ENCODE results near the gene C10orf67.
A peak's percentile ranks its signal among the peaks of the same experiment; 100 is the strongest.

The C10orf67 gene

GRCh38 chr10:23195846-23196600 is 148.6 kb downstream of the C10orf67 start:
- DNase-seq: peak; percentile 54

GRCh38 chr10:23194966-23195845 is 149.4 kb downstream of the C10orf67 start:
- DNase-seq: peak; percentile 83

GRCh38 chr10:23194471-23194965 is 150.1 kb downstream of the C10orf67 start:
- DNase-seq: no peak

GRCh38 chr10:23193435-23194074 is 151.0 kb downstream of the C10orf67 start:
- no peak for DNase-seq

- no peak for DNase-seq
Measured at GRCh38 chr10:23192712-23193434, 151.7 kb downstream of the C10orf67 start.

GRCh38 chr10:23191764-23192711 is 152.6 kb downstream of the C10orf67 start, which contains the start of gene PTF1A:
PTF1A (plus strand) TSS chr10:23192312; CDS start chr10:23192531, 219 bp downstream.
- DNase-seq: peak; percentile 70

GRCh38 chr10:23190872-23191763 is 153.5 kb downstream of the C10orf67 start:
- no peak for DNase-seq

- no peak for DNase-seq
Measured at GRCh38 chr10:23189024-23189423, 155.6 kb downstream of the C10orf67 start.

GRCh38 chr10:23187155-23187554 is 157.4 kb downstream of the C10orf67 start:
- DNase-seq: no peak

GRCh38 chr10:23186697-23187096 is 157.9 kb downstream of the C10orf67 start:
- no peak for DNase-seq

- DNase-seq: no peak
Measured at GRCh38 chr10:23186178-23186577, 158.4 kb downstream of the C10orf67 start.

GRCh38 chr10:23174977-23175512 is 169.6 kb downstream of the C10orf67 start:
- DNase-seq: peak; percentile 18

- DNase-seq: peak; percentile 81
Measured at GRCh38 chr10:23174074-23174976, 170.3 kb downstream of the C10orf67 start.

GRCh38 chr10:23173214-23174073 is 171.2 kb downstream of the C10orf67 start:
- DNase-seq: peak; percentile 87

- DNase-seq: peak; percentile 78
Measured at GRCh38 chr10:23172429-23173213, 172.0 kb downstream of the C10orf67 start.

GRCh38 chr10:23171232-23171876 is 173.2 kb downstream of the C10orf67 start:
- peak; percentile 66 for DNase-seq

Data from retina (tissue), 1 donor.